ENCODE results near the gene NKX6-2.

GRCh38 chr10:132813560-132814468, 27.9 kb upstream of the NKX6-2 start:
- TF ChIP-seq CTCF (IDR thresholded peaks at IDR 0.05; ENCODE audit: low read depth, low read length, poor library complexity, severe bottlenecking) (no peak), EZH2phosphoT487 (IDR thresholded peaks at IDR 0.05; ENCODE audit: borderline replicate concordance, low read length) (no peak)

Measured in DOHH2 (cell line).